GM21515 (cell line): ENCODE measurements around the gene RIOX2.

Experiments used
- ATAC-seq: cut with Tn5 transposase; IDR thresholded peaks from one replicate; pipeline ENCODE4 v1.9.1; 2021; ENCODE audit not compliant: unreplicated experiment

Gene RIOX2

DNA sequence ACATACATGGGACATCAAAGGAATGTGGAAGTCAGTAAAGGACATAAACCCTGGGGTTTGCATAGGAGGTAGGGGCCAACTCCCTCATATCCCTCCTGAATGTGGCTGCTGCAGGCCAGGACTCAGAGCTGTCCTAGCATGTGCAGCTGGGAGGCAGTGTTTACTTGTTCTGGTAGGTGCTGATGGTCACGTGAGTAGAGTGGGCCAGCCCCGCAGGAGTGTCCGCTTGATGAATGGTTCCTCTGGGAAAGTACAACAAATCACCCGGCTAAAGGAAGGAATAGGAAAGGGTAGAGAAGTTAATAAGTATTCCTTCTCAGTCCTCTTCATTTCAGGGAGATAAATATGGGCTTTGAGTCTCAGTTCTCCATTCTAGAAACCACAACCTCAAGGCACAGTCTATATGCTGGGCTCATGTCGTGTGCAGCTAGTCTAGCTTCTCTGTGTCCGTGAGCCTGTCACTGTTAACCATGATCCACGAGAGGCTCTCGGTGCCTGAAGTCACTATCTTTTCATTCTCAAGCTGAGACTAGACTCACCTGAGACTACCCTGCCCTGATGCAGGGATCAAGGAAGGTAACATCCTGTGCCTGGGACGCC, 17.9 kb downstream of the RIOX2 start:
- ATAC-seq, result no peak

GRCh38 chr3:97952872-97953271, 19.4 kb downstream of the RIOX2 start:
- ATAC-seq, result no peak

- ATAC-seq, result no peak
These were observed 20.0 kb downstream of the RIOX2 start for GRCh38 chr3:97952280-97952679.

- ATAC-seq, result no peak
These were observed 21.9 kb downstream of the RIOX2 start for GRCh38 chr3:97950360-97950759.

- ATAC-seq, result no peak
These were observed 22.5 kb downstream of the RIOX2 start for GRCh38 chr3:97949743-97950142.

GRCh38 chr3:97949110-97949485, 23.1 kb downstream of the RIOX2 start:
- ATAC-seq, result no peak

GRCh38 chr3:97948351-97949109, 23.7 kb downstream of the RIOX2 start:
- no peak for ATAC-seq

DNA sequence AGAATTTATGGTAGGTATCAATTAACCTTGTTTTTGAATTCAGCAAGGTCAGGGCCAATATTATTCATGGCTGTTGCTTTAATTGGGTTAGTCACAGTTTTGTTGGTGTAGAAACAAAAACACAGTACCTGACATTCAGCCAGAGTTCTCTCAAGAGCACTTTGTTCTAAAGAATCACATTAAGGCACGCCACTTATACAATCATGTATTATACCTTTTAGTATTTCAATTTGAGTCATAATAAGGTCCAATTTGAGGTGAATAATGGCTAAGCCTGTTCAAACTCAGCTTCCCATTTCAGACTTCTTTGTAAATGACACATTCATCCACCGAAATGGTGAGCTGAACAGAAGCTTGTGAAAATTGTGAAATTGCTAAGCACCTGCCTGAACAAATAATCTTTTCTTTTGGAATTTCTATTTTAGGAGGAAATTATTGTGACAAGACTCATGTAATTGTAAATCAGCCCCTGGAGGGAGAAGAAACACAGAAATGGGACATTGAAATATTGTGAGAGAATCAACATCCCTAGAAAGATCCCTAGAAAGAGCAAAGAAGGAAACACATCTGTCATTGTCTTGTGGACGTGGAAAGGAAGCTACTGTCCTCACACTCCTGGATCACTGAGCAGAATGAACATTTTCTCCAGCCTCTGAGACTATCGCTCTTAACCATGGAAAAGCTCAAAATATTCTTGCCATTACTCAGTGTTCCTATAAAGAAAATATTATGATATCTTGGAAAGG, 29.3 kb downstream of the RIOX2 start:
- ATAC-seq, result no peak

- no peak for ATAC-seq
These were observed 32.2 kb downstream of the RIOX2 start for GRCh38 chr3:97940034-97940433.

DNA sequence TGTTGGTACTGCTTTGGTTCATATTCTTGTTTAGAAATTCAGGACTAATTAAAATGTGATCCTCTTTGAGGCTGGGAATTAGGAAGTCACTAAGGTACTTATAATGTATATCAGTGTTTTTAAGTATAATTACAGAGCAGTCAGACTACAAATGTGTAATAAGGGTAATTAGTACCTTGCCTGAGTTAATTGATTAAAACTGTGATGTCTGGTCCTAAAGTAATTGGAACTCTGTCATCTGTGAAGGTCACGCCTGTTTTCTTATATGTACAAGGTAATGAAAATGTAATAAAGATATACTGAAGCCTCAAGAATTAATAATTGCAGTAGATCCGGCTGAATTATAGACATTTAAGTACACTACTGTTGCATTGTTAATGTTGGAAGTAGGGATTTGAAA, 32.8 kb downstream of the RIOX2 start:
- ATAC-seq, result no peak

- ATAC-seq, result no peak
These were observed 33.8 kb downstream of the RIOX2 start for GRCh38 chr3:97938444-97938843.

GRCh38 chr3:97937205-97937604, 35.0 kb downstream of the RIOX2 start:
- ATAC-seq, result no peak

DNA sequence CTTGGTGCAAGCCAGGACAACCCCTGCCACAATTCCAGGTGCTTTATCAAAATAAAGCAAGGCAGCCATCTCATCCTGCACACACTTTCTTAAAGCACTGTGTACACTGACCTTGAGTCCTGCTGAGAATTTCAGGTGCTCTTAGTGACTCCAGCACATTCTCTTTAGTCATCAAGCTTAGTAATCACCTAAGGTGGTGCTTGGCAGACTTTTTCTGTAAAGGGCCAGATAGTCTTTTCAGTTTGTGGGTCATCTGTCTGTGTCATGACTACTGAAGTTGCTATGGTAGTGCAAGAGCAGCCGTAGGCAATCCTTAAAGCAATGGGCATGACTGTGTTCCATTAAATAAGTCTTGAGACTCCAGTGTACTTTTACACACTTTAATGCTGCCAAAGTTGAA, 36.4 kb downstream of the RIOX2 start:
- ATAC-seq, result no peak

- no peak for ATAC-seq
These were observed 37.1 kb downstream of the RIOX2 start for GRCh38 chr3:97934980-97935695.

DNA sequence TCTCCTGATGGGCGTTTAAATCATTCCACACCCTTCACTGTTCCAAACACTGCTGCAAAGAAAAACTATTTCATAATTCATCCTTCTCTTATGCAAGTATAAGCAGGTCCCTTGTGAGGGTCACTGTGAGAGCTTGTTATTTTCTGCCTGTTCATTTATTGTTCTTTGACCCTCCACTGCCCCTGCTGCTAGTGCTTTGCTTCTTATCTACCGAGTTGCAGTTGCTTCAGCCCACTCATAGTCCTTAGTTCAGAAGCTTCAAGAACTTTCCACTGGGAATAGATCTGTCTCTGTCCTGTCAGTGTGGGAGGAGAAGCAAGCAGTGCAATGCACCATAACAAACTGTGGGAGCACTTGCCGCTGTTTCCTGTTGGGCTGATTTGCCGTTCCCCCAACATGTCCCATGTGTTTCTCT, 39.8 kb downstream of the RIOX2 start:
- ATAC-seq, result no peak

- ATAC-seq, result no peak
These were observed 41.0 kb downstream of the RIOX2 start for GRCh38 chr3:97931218-97931617.

DNA sequence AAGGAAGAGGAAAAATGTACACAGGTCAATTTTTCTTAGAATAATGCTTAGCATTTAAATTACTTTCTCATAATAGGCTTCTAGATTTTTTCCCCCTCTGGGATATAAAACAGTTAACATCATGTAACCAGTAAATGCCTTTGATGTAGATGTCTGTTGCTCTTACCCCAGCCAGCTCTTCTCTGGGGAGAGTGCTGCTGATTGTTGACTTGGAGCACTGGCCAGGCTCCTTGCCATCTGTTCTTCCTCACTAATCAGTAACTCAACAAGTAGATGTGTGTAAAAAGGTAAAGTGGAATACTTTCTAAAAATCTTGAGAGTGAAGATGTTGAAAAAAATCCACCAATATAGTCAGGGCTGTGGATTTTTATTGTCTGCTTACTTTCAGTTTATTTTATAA, 42.2 kb downstream of the RIOX2 start:
- ATAC-seq, result no peak

DNA sequence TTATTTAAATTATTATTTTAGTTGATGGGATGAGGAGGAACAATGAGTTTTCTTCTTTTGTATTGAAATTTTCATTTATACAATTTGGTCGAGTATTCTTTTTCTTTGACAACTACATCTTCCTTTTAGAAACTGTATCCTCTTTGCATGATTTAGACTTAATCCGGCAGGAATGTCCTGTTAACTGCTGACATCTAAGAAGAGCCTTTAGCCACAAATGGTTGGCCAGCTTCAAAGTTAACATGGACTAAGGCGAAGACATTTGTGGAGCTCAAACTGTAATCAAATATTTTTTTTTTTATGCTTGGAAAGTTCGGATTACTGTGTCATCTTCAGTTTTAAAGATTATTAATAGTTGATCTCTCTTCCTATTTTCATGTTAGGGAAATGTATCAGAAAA, 43.2 kb downstream of the RIOX2 start:
- ATAC-seq, result no peak

DNA sequence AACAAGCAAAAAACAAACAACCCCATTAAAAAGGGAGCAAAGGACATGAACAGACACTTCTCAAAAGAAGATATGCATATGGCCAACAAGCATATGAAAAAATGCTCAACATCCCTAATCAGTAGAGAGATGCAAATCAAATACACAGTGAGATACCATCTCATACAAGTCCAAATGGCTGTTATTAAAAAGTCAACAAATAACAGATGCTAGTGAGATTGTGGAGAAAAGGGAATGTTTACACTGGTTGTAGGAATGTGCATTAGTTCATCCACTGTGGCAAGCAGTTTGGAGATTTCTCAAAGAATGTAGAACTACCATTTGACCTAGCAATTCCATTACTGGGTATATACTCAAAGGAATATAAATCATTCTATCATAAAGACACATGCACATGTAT, 44.5 kb downstream of the RIOX2 start:
- no peak for ATAC-seq

DNA sequence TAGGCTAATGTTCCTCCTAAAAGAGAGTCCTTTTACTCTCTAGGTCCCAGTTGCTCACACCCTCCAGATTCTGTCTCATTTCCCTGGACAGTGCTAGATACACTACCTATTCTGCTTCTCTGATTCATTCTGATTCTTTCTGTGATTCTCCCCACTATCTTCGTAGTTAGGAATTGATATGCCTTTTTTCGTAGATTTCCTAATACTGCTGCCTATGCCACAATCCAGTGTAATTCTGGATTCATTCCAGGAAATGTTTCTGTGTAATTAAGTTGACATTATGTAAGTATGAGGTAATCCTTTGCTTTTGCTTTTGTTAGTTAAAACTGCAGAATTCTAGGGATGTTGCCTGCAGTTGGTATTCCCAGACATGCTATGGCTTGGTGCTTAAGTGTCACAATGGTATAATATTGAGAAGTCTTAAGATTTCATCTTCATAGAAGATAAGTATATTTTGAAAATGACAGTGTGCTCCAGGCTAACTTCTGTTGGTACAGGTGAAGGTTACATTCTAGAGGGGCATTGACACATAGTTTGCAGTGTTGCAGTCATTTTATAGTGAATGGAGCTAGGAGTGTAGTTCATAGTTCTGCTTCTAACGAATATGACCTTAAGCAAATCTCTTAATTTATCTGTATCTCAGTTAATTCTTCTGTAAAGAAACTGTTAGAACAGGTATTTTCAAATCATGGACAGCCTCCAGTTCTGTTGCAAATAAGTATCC, 54.3 kb downstream of the RIOX2 start:
- ATAC-seq, result no peak

GRCh38 chr3:97916576-97916975, 55.7 kb downstream of the RIOX2 start:
- no peak for ATAC-seq
